Hepatocyte (in vitro differentiated cells): Measurements from ENCODE around the gene METTL23. TPM values are rescaled to one million over a fixed set of nuclear protein-coding genes. Genes with fewer than 3 reads are reported as not detected.

Source experiments
- DNase-seq: peaks from one replicate; pipeline ENCODE4 v3.0.0-alpha.2; 2016; ENCODE audit warnings: low spot score
- H2AFZ ChIP-seq: fragments of 200-600 bp; sonication (generic); 2 replicates; pipeline ENCODE4 v1.6.0; 2016; ENCODE audit warnings: antibody characterized with exemption, mild to moderate bottlenecking
- H3K27ac ChIP-seq: fragments of 200-600 bp; sonication (generic); 2 replicates; pipeline ENCODE4 v1.5.1; 2016; ENCODE audit warnings: mild to moderate bottlenecking
- H3K27me3 ChIP-seq: fragments of 200-600 bp; sonication (generic); 2 replicates; pipeline ENCODE4 v1.6.1; 2016
- H3K36me3 ChIP-seq: fragments of 200-600 bp; sonication (generic); replicated peaks from 2 replicates; pipeline ENCODE4 v1.5.1; 2016; ENCODE audit warnings: low read depth; ENCODE audit not compliant: insufficient read depth
- H3K4me1 ChIP-seq: fragments of 200-600 bp; sonication (generic); 2 replicates; pipeline ENCODE4 v1.5.1; 2016; ENCODE audit warnings: mild to moderate bottlenecking, moderate library complexity; ENCODE audit not compliant: insufficient read depth
- H3K4me2 ChIP-seq: fragments of 200-600 bp; sonication (generic); 2 replicates; pipeline ENCODE4 v1.6.0; 2016
- H3K4me3 ChIP-seq: fragments of 200-600 bp; sonication (generic); 2 replicates; pipeline ENCODE4 v1.5.1; 2016; ENCODE audit warnings: mild to moderate bottlenecking
- H3K79me2 ChIP-seq: fragments of 200-600 bp; sonication (generic); 2 replicates; pipeline ENCODE4 v1.6.0; 2017; ENCODE audit warnings: mild to moderate bottlenecking
- H3K9me2 ChIP-seq: fragments of 200-600 bp; sonication (generic); replicated peaks from 2 replicates; pipeline ENCODE4 v1.6.0; 2017; ENCODE audit warnings: mild to moderate bottlenecking; ENCODE audit not compliant: insufficient read depth
- H3K9me3 ChIP-seq: fragments of 200-600 bp; sonication (generic); 2 replicates; pipeline ENCODE4 v1.5.1; 2016; ENCODE audit warnings: low read depth, mild to moderate bottlenecking
- H4K20me1 ChIP-seq: fragments of 200-600 bp; sonication (generic); 2 replicates; pipeline ENCODE4 v1.6.0; 2016; ENCODE audit warnings: mild to moderate bottlenecking; ENCODE audit not compliant: insufficient read depth, poor library complexity, severe bottlenecking
- CTCF ChIP-seq: fragments of 200-600 bp; sonication (generic); IDR thresholded peaks from 2 replicates; pipeline ENCODE4 v1.5.1; 2016; ENCODE audit warnings: antibody characterized with exemption, mild to moderate bottlenecking; ENCODE audit not compliant: poor library complexity
- EZH2 ChIP-seq: fragments of 200-600 bp; sonication (generic); IDR thresholded peaks from 2 replicates; pipeline ENCODE4 v1.6.1; 2016; ENCODE audit warnings: antibody characterized with exemption, mild to moderate bottlenecking, borderline replicate concordance
- EZH2phosphoT487 ChIP-seq: fragments of 200-600 bp; sonication (generic); IDR thresholded peaks from one replicate; pipeline ENCODE4 v1.6.1; 2018; ENCODE audit warnings: antibody characterized with exemption, mild to moderate bottlenecking, low read depth, moderate library complexity; ENCODE audit not compliant: unreplicated experiment, severe bottlenecking
- WGBS: methylation state at CpG from one replicate; pipeline ENCODE4 v1.1.6; 2016; ENCODE audit warnings: low lambda C conversion rate; ENCODE audit errors: missing lambda C conversion rate; 5-methylcytosine and 5-hydroxymethylcytosine counted together
- microRNA counts: library from miRNA; unstranded; fragments of <30 nt; microRNA quantifications from one replicate; lab custom pipeline; 2017
- microRNA-seq: library from miRNA; unstranded; fragments of <30 nt; microRNA quantifications from one replicate; pipeline ENCODE4, GENCODE V29; 2017
- polyA plus RNA-seq: library from polyadenylated mRNA; unstranded; fragments of >200 nt; fragmentation: Nextera tagmentation; extraction: Ambion mirVana; gene quantifications from 2 replicates; pipeline ENCODE4 v1.2.1, GENCODE V29; 2016
- small RNA-seq: library from RNA; depleted of rRNA; stranded (forward); fragments of <200 nt; gene quantifications from one replicate; pipeline ENCODE3, GENCODE V24; 2014
- total RNA-seq: library from RNA; depleted of rRNA; stranded (reverse); fragments of >200 nt; gene quantifications from 2 replicates; pipeline ENCODE4 v1.2.3, GENCODE V29; 2014

METTL23 gene
- total and polyA plus RNA-seq, 2 experiments from 2014 or later, result 36.6 to 56.5 TPM

DNA sequence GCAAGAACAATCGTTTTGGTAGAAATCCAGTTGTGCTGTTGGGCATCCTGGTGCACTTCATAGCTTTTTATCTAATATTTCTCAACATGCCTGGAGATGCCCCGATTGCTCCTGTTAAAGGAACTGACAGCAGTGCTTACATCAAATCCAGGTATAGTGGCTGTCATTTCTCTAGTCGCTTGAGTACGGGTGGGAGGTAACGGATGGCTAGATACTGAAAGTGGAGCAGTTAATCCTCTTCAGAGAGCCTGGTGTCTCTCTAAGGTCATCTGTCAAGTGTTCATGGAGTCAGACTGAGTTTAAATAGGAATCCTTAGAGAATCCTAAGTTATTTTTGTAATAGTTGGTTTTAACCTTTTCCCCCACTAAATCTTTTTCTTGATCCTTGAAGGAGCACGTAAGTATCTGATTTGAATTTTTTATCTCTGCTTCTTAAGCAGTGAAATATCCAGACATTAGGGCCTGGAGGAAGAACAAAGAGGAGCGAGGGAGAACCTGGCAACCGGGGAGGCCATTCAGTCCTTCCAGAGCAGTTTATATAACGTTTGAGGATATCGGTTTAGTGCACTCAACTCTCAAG is 48.5 kb downstream of the METTL23 start:
- TF ChIP-seq EZH2 (no peak), CTCF (no peak)
- Histone ChIP-seq H2AFZ (no peak overlapping the region), H3K4me2 (no peak overlapping the region), H3K9me2 (no peaks in the 10 kb centered on the region), H4K20me1 (no peaks in the 10 kb centered on the region), H3K36me3 (no peaks in the 10 kb centered on the region), H3K27me3 (no peaks in the 10 kb centered on the region), H3K9me3 (no peaks in the 10 kb centered on the region), H3K79me2 (no peaks in the 10 kb centered on the region), H3K4me1 (peaks cover 11% of the 10 kb centered on the region), H3K4me3 (no peak overlapping the region), H3K27ac (no peak overlapping the region)
- no peak for DNase-seq
- 65% methylated on average over 10 of the region's 10 CpGs for WGBS

DNA sequence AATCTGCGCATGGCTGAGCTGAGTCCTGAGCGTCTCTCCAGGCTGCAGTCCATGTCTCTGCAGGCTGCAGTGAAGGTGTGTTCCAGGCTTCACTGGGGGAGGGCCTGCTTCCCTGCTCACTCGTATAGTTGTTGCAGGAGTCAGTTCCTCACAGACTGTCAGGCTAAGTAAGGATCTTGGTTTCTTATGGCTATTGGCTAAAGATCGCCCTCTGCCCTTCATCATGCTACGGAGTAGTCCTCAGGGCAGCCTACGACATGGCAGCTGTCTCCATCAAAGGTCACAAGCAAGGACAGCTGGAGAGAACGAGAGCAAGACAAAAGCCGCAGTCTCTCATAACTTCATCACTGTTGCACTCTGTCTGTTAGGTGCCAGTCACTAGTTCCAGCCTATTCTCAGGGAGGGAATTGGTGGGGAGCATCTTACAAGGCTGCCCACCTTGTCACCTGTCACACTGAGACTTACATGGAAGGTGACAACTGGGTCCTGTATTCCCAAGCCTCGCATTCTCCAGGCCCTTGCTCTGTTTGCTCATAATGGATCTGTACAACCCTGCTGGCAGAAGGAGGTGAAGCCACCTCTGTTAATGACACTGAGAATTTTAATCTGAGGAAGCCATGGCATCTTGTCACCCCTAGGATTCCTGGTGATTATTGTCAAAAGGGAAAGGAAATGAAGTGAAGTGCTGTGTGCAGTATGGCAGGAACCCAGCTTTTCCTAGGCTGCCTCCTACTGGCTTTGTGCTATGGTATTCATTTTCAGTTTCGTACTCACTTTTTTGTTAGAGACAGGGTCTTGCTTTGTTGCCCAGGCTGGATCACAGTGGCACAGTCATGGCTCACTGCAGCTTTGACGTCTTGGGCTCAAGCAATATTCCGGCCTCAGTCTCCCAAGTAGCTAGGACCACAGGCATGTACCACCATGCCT is 54.7 kb downstream of the METTL23 start:
- Histone ChIP-seq H3K9me3 (no peaks in the 10 kb centered on the region), H4K20me1 (no peaks in the 10 kb centered on the region), H3K36me3 (no peaks in the 10 kb centered on the region), H2AFZ (no peak overlapping the region), H3K79me2 (no peaks in the 10 kb centered on the region), H3K4me2 (no peak overlapping the region), H3K4me3 (no peak overlapping the region), H3K9me2 (no peaks in the 10 kb centered on the region), H3K27me3 (no peaks in the 10 kb centered on the region), H3K4me1 (no peaks in the 10 kb centered on the region), H3K27ac (no peak overlapping the region)
- TF ChIP-seq EZH2 (no peak), EZH2phosphoT487 (no peak), CTCF (no peak)
- DNase-seq, result no peak
- WGBS, result 89% methylated on average over 12 of the region's 12 CpGs

DNA sequence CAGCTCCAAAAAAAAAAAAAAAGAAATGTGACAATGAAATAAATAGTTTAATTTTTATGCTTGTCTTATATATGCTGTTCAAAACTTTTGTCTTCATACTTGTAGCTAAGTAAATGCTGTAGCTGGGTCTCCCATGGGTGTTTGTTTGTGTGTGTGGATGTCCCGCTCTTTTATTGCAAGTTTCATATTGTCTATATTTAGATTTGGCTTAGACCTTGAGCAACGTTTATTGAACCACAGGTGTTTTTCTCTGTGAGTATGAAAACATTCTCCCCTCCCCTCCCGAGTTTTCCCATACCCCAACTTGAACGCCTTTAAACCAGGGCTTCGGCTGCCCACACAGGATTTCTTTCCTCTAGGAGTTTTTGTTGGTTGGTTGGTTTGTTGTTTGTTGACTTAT is 56.5 kb downstream of the METTL23 start:
- Histone ChIP-seq H3K36me3 (no peaks in the 10 kb centered on the region), H3K4me1 (no peaks in the 10 kb centered on the region), H4K20me1 (no peaks in the 10 kb centered on the region), H3K4me2 (no peak overlapping the region), H3K9me2 (no peaks in the 10 kb centered on the region), H3K27ac (no peak overlapping the region), H2AFZ (no peak overlapping the region), H3K27me3 (no peaks in the 10 kb centered on the region), H3K79me2 (no peaks in the 10 kb centered on the region), H3K9me3 (no peaks in the 10 kb centered on the region), H3K4me3 (no peak overlapping the region)
- TF ChIP-seq EZH2phosphoT487 (no peak), EZH2 (no peak), CTCF (no peak)
- no peak for DNase-seq
- WGBS, result 91% methylated on average over 5 of the region's 5 CpGs

MicroRNAs encoded within 50 kb of the gene (microRNA counts, 767-probe panel; counts per million panel counts)
- not detected for microRNA hsa-miR-636 (lab: Ali Mortazavi, UCI)

Small RNAs within 50 kb of the gene (microRNA-seq; reads per million reads assigned to microRNA genes)
- gene MIR636, result not detected

Small RNAs within 50 kb of the gene (small RNA-seq; reads per million reads assigned to genes)
- not detected for gene AC005837.3
- not detected for gene RF02271
- gene RNU6-97P, result not detected
- not detected for gene RNY4P36

Other genes starting within 250 kb of the METTL23 start
- 4.9 and 5.5 TPM in 2 replicates for gene RHBDF2, start 225.4 kb upstream of the METTL23 start, total RNA-seq
- gene RHBDF2, start 225.4 kb upstream of the METTL23 start, polyA plus RNA-seq, result 11.0 and 11.7 TPM in 2 replicates
- gene CYGB, start 189.1 kb upstream of the METTL23 start, total RNA-seq, result 7.8 and 15.5 TPM in 2 replicates
- 13.8 and 19.2 TPM in 2 replicates for gene CYGB, start 189.1 kb upstream of the METTL23 start, polyA plus RNA-seq
- 2.0 and 2.7 TPM in 2 replicates for gene PRCD, start 186.8 kb upstream of the METTL23 start, total RNA-seq
- 10.2 and 11.6 TPM in 2 replicates for gene PRCD, start 186.8 kb upstream of the METTL23 start, polyA plus RNA-seq
- gene ST6GALNAC2, start 141.0 kb upstream of the METTL23 start, total RNA-seq, result 1.4 and 2.3 TPM in 2 replicates
- 1.8 and 2.8 TPM in 2 replicates for gene ST6GALNAC2, start 141.0 kb upstream of the METTL23 start, polyA plus RNA-seq
- 17.7 and 29.6 TPM in 2 replicates for gene ST6GALNAC1, start 83.1 kb upstream of the METTL23 start, total RNA-seq
- gene ST6GALNAC1, start 83.1 kb upstream of the METTL23 start, polyA plus RNA-seq, result 27.6 and 31.6 TPM in 2 replicates
- 101 and 102 TPM in 2 replicates for gene MXRA7, start 15.9 kb upstream of the METTL23 start, total RNA-seq
- gene MXRA7, start 15.9 kb upstream of the METTL23 start, polyA plus RNA-seq, result 117 and 138 TPM in 2 replicates
- 19.3 and 19.5 TPM in 2 replicates for gene JMJD6, start 233 bp upstream of the METTL23 start, total RNA-seq
- 34.5 and 44.8 TPM in 2 replicates for gene JMJD6, start 233 bp upstream of the METTL23 start, polyA plus RNA-seq
- 152 and 157 TPM in 2 replicates for gene SRSF2, start 10.5 kb downstream of the METTL23 start, total RNA-seq
- gene SRSF2, start 10.5 kb downstream of the METTL23 start, polyA plus RNA-seq, result 152 and 173 TPM in 2 replicates
- gene MFSD11, start 11.3 kb downstream of the METTL23 start, total RNA-seq, result 59.4 and 66.6 TPM in 2 replicates
- 35.4 and 43.5 TPM in 2 replicates for gene MFSD11, start 11.3 kb downstream of the METTL23 start, polyA plus RNA-seq
- 0.60 and 1.1 TPM in 2 replicates for gene MGAT5B, start 141.6 kb downstream of the METTL23 start, total RNA-seq
- gene MGAT5B, start 141.6 kb downstream of the METTL23 start, polyA plus RNA-seq, result 0.89 TPM in 1 of 2 replicates, not detected in the other